Trophoblast cell (in vitro differentiated cells and primary cell): ENCODE measurements around the gene PPEF1.
"Not testable (repeated sequence)": the region's sequence is repeated elsewhere in the genome, so short reads cannot be mapped to it uniquely, and the experiment has no call there.

Experiments used
- DNase-seq, 2 donors: peaks; one replicate each; pipeline ENCODE4 v3.0.0-alpha.2; 2016
- H2AFZ ChIP-seq: 2 replicates; pipeline ENCODE4 v1.6.1; 2013; ENCODE audit warnings: low read length, moderate library complexity, mild to moderate bottlenecking; ENCODE audit not compliant: insufficient read depth, poor library complexity
- H2AK5ac ChIP-seq: 2 replicates; pipeline ENCODE4 v1.6.1; 2013; ENCODE audit warnings: mild to moderate bottlenecking, low read length
- H2BK120ac ChIP-seq: 2 replicates; pipeline ENCODE4 v1.6.1; 2013; ENCODE audit warnings: low read length, mild to moderate bottlenecking, moderate library complexity; ENCODE audit not compliant: insufficient read depth, poor library complexity
- H2BK12ac ChIP-seq: 2 replicates; pipeline ENCODE4 v1.6.1; 2013; ENCODE audit warnings: mild to moderate bottlenecking, low read length, moderate library complexity
- H2BK5ac ChIP-seq: 2 replicates; pipeline ENCODE4 v1.6.1; 2013; ENCODE audit warnings: low read length, low read depth, moderate library complexity, mild to moderate bottlenecking; ENCODE audit not compliant: poor library complexity
- H3K14ac ChIP-seq: 2 replicates; pipeline ENCODE4 v1.6.1; 2013; ENCODE audit warnings: mild to moderate bottlenecking, low read length
- H3K18ac ChIP-seq: 2 replicates; pipeline ENCODE4 v1.6.1; 2013; ENCODE audit warnings: mild to moderate bottlenecking, low read length
- H3K23ac ChIP-seq: 2 replicates; pipeline ENCODE4 v1.6.1; 2013; ENCODE audit warnings: low read length
- H3K27ac ChIP-seq: 2 replicates; pipeline ENCODE4 v1.5.1; 2013; ENCODE audit warnings: low read depth, mild to moderate bottlenecking, inconsistent platforms, low read length, moderate library complexity
- H3K27me3 ChIP-seq: 2 replicates; pipeline ENCODE4 v1.6.1; 2013; ENCODE audit warnings: inconsistent platforms, mild to moderate bottlenecking, low read length, moderate library complexity; ENCODE audit not compliant: insufficient read depth
- H3K36me3 ChIP-seq, 2 experiments: 1 replicate in 1 of 2; 2 replicates in 1 of 2; pipeline ENCODE4 v1.6.1; 2013; ENCODE audit warnings: low read length in 2 of 2, mild to moderate bottlenecking in 2 of 2, moderate library complexity in 1 of 2; ENCODE audit not compliant: insufficient read depth in 2 of 2, control insufficient read depth in 1 of 2
- H3K4ac ChIP-seq: 2 replicates; pipeline ENCODE4 v1.6.1; 2013; ENCODE audit warnings: low read depth, mild to moderate bottlenecking, low read length, moderate library complexity
- H3K4me1 ChIP-seq, 2 experiments: 1 replicate in 1 of 2; 2 replicates in 1 of 2; pipeline ENCODE4 v1.6.1; 2013; ENCODE audit warnings: low read length in 2 of 2, mild to moderate bottlenecking in 2 of 2, moderate library complexity in 1 of 2; ENCODE audit not compliant: insufficient read depth in 2 of 2, control insufficient read depth in 1 of 2
- H3K4me2 ChIP-seq: 2 replicates; pipeline ENCODE4 v1.6.1; 2013; ENCODE audit warnings: inconsistent platforms, mild to moderate bottlenecking, low read length, moderate library complexity
- H3K4me3 ChIP-seq: 2 replicates; pipeline ENCODE4 v1.5.1; 2013; ENCODE audit warnings: mild to moderate bottlenecking, low read depth, low read length, inconsistent platforms
- H3K79me1 ChIP-seq: one replicate; pipeline ENCODE4 v1.6.1; 2013; ENCODE audit warnings: low read length
- H3K79me2 ChIP-seq: 2 replicates; pipeline ENCODE4 v1.6.1; 2013; ENCODE audit warnings: low read length, mild to moderate bottlenecking; ENCODE audit not compliant: control insufficient read depth, insufficient read depth, poor library complexity
- H3K9ac ChIP-seq: 2 replicates; pipeline ENCODE4 v1.6.1; 2013; ENCODE audit warnings: mild to moderate bottlenecking, low read length
- H3K9me3 ChIP-seq: 2 replicates; pipeline ENCODE4 v1.6.1; 2013; ENCODE audit warnings: low read depth, mild to moderate bottlenecking, control low read depth, inconsistent platforms, low read length; ENCODE audit not compliant: insufficient read depth
- H4K12ac ChIP-seq: 2 replicates; pipeline ENCODE4 v1.6.1; 2013; ENCODE audit warnings: low read depth, mild to moderate bottlenecking, low read length, moderate library complexity
- H4K8ac ChIP-seq: 2 replicates; pipeline ENCODE4 v1.6.1; 2013; ENCODE audit warnings: low read depth, mild to moderate bottlenecking, low read length, moderate library complexity
- H4K91ac ChIP-seq: one replicate; pipeline ENCODE4 v1.6.1; 2013; ENCODE audit warnings: low read depth, mild to moderate bottlenecking, low read length, moderate library complexity
- WGBS: extraction: QIAGEN DNeasy Blood & Tissue Kit; methylation state at CpG from one replicate; pipeline ENCODE4 v1.1.7; 2013; ENCODE audit warnings: missing lambda C conversion rate; ENCODE audit not compliant: insufficient read length, insufficient coverage; ENCODE audit errors: extremely low coverage; 5-methylcytosine and 5-hydroxymethylcytosine counted together

PPEF1 gene

DNA sequence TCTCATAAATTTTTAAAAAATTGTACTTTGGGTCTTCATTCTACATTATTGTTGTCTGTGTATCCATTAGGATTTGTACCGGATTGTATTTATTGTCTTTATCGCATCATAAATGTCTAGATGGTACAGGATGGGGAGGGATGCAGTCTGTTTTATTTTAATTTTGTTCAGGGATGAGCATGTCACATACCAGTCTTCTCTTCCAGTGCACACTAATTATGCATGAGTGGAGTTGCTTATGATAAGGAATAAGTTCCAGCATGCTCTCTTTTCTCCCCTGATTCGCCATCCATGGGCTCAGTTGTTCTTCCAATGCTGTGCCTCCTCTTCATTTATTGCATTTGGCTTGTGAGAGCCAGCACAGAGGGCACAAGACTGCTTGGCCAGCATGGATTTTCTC is 54.3 kb downstream of the PPEF1 start:
- Histone ChIP-seq H3K4me3 (no peak overlapping the region), H4K91ac (no peak overlapping the region), H2BK5ac (no peak overlapping the region), H3K4me1 (no peaks in the 10 kb centered on the region), H3K9ac (no peak overlapping the region), H3K36me3 (no peaks in the 10 kb centered on the region), H4K8ac (no peak overlapping the region), H4K12ac (no peak overlapping the region), H2AK5ac (no peak overlapping the region), H2AFZ (no peak overlapping the region), H2BK120ac (no peak overlapping the region), H3K79me2 (no peaks in the 10 kb centered on the region), H3K14ac (no peak overlapping the region), H3K27ac (no peak overlapping the region), H2BK12ac (no peak overlapping the region), H3K18ac (no peak overlapping the region), H3K79me1 (no peaks in the 10 kb centered on the region), H3K9me3 (no peaks in the 10 kb centered on the region), H3K27me3 (no peaks in the 10 kb centered on the region), H3K4me2 (no peak overlapping the region), H3K23ac (no peak overlapping the region), H3K4ac (no peak overlapping the region)
- DNase-seq = no peak
- WGBS = no CpG with 5 or more reads among the region's 3 CpGs

- not testable (repeated sequence) for H3K18ac ChIP-seq, H3K4ac ChIP-seq, H3K79me2 ChIP-seq, H3K4me2 ChIP-seq, H2BK120ac ChIP-seq, H3K27me3 ChIP-seq, H3K4me1 ChIP-seq, H2AFZ ChIP-seq, H2AK5ac ChIP-seq, H2BK12ac ChIP-seq, DNase-seq, H3K23ac ChIP-seq, H3K4me3 ChIP-seq, H2BK5ac ChIP-seq, H3K79me1 ChIP-seq, H4K8ac ChIP-seq, H3K9me3 ChIP-seq, H4K12ac ChIP-seq, H3K9ac ChIP-seq, H4K91ac ChIP-seq, H3K27ac ChIP-seq, H3K36me3 ChIP-seq, H3K14ac ChIP-seq
- no CpG with 5 or more reads among the region's 3 CpGs for WGBS
Measured at GRCh38 chrX:18763106-18763505, 55.7 kb downstream of the PPEF1 start.

GRCh38 chrX:18769364-18769763 is 61.9 kb downstream of the PPEF1 start:
- Histone ChIP-seq H2BK5ac (no peak overlapping the region), H3K4ac (no peak overlapping the region), H3K4me2 (no peak overlapping the region), H3K36me3 (no peaks in the 10 kb centered on the region), H3K27me3 (no peaks in the 10 kb centered on the region), H3K4me1 (no peaks in the 10 kb centered on the region), H3K9ac (no peak overlapping the region), H4K12ac (no peak overlapping the region), H2AK5ac (no peak overlapping the region), H3K23ac (no peak overlapping the region), H3K14ac (no peak overlapping the region), H3K9me3 (no peaks in the 10 kb centered on the region), H2AFZ (no peak overlapping the region), H3K18ac (no peak overlapping the region), H3K79me2 (no peaks in the 10 kb centered on the region), H4K8ac (no peak overlapping the region), H2BK12ac (no peak overlapping the region), H2BK120ac (no peak overlapping the region), H3K4me3 (no peak overlapping the region), H4K91ac (no peak overlapping the region), H3K79me1 (no peaks in the 10 kb centered on the region), H3K27ac (peak overlapping the region; percentile 69)
- WGBS = no CpG with 5 or more reads among the region's 1 CpG
- no peak for DNase-seq

DNA sequence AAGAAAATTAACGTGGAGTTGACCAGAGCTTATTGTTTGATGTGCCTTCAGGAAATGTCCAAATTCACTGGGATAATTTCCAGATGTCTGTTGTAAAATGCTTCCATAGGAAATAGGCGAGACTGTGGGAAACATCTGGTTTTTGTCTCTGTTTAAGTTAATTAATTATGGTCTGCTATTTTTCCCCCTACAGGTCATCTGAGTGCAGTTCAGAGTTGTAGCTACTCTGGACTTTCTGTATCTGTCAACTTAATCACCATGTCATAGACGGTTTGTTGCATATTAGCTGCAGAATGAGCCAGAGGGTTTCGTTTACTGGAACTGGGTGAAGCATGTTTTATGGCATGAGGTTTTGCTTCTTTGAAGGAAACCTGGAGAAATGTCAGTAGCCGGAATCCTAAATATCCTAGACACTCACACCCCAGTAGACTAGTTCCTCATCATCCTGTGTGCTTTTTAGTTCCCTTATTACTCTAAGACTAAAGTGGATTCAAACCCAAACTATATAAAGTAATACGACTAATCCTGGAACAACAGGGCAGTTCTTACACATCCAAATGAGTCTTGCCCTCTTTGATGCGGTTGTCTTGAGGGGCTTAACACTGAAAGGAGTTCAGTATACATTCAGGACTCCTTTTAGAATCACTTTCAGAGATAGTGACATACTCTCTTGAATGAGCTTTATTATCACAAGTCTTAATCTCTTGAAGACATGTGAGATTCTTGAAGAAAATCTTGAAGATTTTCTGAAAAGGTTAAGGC is 62.5 kb downstream of the PPEF1 start:
- Histone ChIP-seq H3K4me3 (no peak overlapping the region), H3K4me1 (no peaks in the 10 kb centered on the region), H3K18ac (no peak overlapping the region), H3K79me1 (no peaks in the 10 kb centered on the region), H3K9ac (no peak overlapping the region), H3K4me2 (no peak overlapping the region), H3K4ac (no peak overlapping the region), H4K91ac (no peak overlapping the region), H3K9me3 (no peaks in the 10 kb centered on the region), H3K14ac (no peak overlapping the region), H3K79me2 (no peaks in the 10 kb centered on the region), H2AK5ac (no peak overlapping the region), H2BK5ac (no peak overlapping the region), H3K23ac (no peak overlapping the region), H4K12ac (no peak overlapping the region), H3K36me3 (no peaks in the 10 kb centered on the region), H2BK120ac (no peak overlapping the region), H2BK12ac (no peak overlapping the region), H4K8ac (no peak overlapping the region), H3K27me3 (no peaks in the 10 kb centered on the region), H3K27ac (peak overlapping the region; percentile 69), H2AFZ (no peak overlapping the region)
- DNase-seq = peak in 1 of 2 donors; percentile 31
- no CpG with 5 or more reads among the region's 7 CpGs for WGBS
